Measurements from ENCODE around the gene BCAS3.
A peak's percentile ranks its signal among the peaks of the same experiment; 100 is the strongest.

BCAS3 gene

DNA sequence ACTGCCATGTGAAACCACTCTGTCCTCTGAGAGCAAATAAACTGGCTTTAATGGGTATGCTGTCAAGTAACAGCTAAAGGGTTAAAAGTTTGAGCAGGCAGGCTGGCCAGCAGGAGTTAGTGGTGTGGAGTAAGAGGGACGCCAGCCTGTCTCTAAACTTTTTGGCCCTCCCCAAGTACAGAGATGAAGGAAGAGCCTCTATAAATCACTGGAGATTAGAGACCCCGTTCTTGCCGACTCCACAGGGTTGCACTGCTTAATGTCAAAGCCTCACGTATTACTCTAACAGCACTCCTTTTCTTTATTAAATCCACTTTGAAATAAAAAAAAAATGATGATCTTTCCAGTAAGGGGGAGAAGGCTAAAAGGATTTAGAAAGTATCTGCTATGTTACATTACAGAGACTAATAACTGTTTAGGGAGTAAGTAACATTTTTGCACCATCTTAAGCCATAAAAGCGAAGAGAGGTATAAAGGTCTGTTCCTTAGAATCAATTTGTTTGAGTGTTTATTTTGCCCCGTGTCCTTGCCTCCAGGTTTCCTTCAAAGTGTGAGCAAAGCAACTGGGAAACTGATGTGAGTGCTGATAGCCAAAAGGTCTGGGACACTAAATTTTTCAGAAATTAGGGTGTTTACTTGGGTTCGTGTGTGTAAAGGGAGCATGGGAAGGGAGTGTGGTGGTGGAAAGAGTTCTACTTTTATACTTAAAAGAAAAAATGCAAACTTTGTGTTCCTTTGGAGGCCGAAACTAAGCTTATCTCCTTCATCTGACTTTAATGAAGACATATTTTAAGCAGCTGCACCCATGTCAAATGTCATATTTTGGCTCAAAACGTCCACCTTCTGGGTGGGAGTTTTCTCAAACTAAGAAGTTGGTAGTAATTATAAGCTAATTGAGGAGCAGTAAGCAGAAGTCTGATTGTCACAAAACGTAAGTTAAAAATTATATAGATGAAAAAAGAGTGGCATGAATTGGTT lies 612.0 kb downstream of the BCAS3 start:
- DNase-seq (ENCODE audit: low spot score), result peak; percentile 83

DNA sequence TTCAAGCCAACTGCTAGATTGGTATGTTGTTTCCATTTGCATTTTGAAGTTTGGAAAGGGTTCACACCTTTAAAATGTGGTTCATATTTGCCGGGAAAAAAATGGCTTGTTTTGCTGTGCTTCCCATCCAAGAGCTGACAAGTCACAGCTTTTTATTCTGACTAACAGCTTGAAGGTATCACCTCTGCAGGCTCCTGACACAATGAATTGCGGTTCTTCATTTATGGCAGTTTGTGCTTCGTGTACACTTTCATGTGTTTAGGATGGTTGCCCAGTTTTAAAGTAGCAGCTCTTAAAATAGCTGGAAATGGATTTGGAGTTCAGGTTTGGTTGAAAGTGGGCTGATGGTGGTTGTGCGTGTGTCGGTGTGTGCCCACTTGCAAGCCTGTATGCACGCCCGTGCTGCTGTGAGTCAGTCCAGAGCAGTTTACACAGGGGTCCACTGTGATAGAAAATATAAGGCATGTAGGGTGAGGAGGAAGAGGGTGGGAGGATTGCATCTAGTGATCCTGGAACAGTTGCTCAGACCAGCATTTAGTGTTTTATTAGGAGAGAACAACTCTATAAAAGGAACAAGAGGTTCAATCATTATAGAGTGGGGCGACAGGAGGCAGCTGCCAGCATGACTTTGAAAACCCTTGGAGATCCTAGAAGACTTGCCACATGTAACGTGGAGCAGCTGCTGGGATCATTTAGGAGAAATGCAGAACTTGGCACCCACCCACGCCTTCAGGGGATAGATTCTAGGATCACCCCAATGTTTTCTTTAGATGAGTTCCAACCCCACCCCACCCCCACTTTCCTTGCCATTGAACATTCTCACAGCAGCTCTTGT lies 614.0 kb downstream of the BCAS3 start:
- no peak for DNase-seq (ENCODE audit: low spot score)

- no peak for DNase-seq (ENCODE audit: low spot score)
Observed at GRCh38 chr17:61294286-61294685, 616.6 kb downstream of the BCAS3 start.

GRCh38 chr17:61294777-61295176 lies 617.1 kb downstream of the BCAS3 start:
- no peak for DNase-seq (ENCODE audit: low spot score)

GRCh38 chr17:61296058-61296457 lies 618.4 kb downstream of the BCAS3 start:
- no peak for DNase-seq (ENCODE audit: low spot score)

- DNase-seq (ENCODE audit: low spot score), result no peak
Observed at GRCh38 chr17:61299517-61300513, 622.2 kb downstream of the BCAS3 start.

DNA sequence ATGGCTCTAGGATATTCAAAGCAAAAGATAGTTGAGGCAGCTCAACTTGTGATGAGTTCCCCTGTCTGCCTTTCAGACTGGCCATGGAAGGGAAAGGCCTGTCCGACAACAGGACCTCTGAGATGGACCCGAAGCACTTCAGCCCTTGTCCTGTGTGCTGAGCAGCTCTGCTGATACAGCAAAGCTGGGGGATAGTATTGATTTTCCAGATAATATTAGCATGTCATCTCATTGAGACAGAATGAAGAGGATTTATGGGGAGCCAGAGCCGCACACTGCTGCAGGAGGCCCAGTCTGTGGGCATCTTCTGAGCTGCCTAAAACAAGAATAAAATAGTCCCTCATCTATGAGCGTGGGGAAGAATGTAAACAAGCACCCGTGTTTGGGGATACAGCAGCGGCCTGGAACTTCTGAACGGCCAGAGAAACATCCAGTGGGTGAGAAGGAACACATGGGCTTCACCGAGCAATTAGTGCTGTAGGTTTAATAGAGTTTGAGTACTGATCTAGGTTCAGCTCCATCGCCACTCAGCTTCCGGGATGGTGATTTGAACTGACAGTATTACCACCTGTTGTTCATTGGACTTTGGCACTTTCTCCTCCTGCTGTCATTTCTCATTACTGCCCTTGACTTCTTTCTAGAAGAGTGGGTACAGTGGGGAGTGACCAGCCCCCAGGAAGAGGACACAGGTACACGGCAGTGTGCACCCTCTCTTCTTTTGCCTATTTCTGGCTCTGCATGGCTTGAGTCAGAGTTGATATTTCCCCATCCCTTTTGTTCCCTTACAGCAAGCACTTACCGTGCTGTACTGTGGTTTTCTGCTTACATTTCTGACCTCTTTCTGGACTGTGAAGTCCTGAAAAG lies 625.5 kb downstream of the BCAS3 start:
- no peak for DNase-seq (ENCODE audit: low spot score)

DNA sequence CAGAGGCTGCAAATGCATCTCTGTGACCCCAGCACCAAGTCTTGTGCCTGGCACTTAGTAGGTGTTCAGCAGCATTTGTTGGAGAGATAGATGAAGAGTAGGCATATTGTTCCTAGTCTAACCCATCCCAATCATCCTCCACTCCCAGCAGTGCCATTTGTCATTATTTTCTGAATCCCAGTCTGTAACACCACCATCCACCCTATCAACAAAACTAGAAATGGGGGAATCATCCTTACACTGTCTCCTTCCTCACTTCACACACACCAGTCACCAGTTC lies 626.1 kb downstream of the BCAS3 start:
- no peak for DNase-seq (ENCODE audit: low spot score)

- no peak for DNase-seq (ENCODE audit: low spot score)
Observed at GRCh38 chr17:61305024-61305423, 627.4 kb downstream of the BCAS3 start.

DNA sequence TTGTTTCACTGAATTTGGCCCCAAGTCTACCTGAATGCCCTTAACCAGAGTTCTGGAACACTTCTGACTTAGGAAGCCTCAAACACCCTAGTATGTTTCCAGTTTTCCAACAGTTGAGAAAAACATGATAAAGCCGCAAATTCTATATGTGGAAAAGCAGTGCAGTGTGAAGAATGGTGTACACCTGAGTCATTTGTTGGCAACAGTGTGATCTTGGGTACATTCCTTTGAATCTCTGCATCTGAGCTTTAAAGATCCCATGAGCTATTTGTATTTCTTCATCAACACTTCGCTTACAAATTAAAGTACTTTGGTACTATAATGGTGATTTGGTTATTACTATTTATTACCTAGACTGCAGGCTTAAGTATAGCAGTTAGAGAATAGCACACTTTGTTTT lies 628.4 kb downstream of the BCAS3 start:
- DNase-seq (ENCODE audit: low spot score), result no peak

DNA sequence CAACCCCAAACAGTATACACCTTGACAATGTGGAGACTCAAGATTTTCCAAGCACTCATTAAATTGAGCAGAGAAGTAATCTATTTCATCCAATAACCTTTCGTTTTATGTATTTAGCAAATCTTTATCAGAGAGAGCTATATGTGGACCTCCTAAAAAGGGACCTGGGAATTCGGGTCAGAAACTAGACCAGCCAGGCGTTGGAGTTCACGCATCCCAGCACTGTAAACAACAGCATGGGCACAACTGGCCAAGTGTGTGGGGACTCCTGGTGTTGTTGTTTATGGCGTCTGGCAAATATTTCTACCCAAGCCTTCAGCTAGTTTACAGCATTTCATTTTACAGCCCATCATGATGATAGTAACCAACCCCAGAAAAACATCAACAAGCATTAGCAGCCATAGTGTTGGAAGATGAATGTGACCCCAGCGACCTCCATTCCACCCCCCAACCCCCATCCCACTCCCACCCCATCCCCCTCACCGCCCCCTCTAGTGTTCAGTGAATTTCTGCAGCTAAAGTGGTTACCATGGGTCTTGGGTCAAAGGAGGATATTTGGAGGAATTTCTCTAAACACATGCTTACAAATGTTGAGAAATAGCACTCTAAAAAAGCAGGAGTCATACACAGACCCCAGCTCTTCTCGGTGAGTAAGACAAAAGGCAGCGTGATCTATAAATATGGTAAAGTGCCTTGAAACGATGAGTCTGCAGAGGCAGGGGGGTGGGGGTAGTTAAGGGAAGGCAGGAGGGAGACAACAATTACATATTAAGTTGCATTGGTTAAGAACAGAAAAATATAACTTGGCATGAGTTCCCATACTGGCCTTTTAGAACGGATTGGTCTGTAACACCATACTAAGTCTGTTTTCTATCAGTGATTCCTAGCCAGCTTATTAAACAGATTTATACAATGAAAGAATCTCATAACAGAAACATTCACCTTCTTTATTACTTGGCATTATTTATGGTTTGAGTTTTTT lies 630.5 kb downstream of the BCAS3 start:
- no peak for DNase-seq (ENCODE audit: low spot score)

- no peak for DNase-seq (ENCODE audit: low spot score)
Observed at GRCh38 chr17:61309362-61310256, 632.0 kb downstream of the BCAS3 start.

DNA sequence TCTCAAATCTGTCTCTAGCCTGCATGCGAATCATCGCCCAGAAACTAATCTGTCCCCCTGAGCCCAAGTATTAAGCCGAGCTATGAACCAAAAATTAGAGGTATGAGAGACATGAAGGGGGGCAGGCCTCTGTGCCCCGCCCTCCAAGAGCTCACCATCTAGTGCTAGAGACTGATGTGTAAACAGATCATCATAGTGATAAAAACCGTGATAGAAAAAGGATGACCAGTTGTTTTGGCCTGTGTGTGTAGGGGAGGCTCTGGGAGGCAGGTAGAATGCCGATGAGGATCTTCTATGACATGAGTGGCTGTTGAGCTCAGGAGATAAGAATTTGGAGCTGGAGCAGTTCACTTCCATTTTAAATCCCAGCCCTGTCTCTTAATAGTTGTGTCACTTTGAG lies 632.9 kb downstream of the BCAS3 start:
- DNase-seq (ENCODE audit: low spot score), result no peak

DNA sequence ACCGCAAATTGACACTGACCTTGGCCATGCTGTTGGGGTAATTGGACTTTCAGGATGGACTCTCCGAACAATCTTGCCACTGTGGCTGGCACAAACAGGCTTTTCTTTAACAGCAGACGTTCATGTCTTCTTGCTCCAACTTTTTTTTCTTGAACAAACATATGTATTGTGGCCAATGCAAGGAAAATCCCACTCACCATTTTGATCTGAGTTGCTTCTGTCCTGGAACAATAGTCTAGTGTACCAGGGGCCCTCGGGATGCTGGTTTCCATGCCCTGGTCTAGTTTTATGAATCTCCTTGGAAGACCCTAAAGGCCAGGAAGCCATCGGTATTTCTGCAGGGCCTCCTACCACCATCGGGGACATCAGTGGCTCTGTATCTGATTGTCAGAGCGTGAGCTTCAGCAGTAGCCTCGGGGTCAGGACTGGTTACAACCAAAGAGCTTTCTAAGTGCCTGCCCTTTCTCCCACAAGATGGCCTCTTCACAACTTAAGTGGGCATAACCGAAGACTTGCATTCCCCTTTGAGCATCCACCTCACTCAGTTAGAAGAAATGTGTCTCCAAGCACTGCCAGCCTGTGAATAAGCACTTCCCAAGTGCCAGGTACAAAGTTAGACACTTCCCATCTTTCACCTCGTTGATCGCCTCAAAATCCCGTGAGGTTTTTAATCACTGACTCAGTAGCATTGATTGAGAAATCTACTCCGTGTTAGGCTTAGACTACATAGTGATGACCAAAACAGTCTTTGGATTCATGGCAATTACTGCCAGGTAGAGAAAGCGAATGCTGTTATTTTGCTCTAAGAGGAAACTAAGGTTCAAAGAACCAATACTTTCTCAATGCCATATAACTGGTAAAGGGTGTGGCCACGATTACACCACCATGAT lies 635.0 kb downstream of the BCAS3 start:
- DNase-seq (ENCODE audit: low spot score), result no peak

- DNase-seq (ENCODE audit: low spot score), result no peak
Observed at GRCh38 chr17:61313461-61314326, 636.0 kb downstream of the BCAS3 start.

GRCh38 chr17:61314368-61315078 lies 636.9 kb downstream of the BCAS3 start:
- DNase-seq (ENCODE audit: low spot score), result no peak

Measured in SK-N-DZ (cell line).